Liver (tissue), 9 donors: ENCODE measurements around the gene PCNT. TPM values are rescaled to one million over a fixed set of nuclear protein-coding genes. Genes with fewer than 3 reads are reported as not detected.

ENCODE experiments used
- DNase-seq: peaks from one replicate; pipeline ENCODE4 v3.0.0-alpha.2; 2017; ENCODE audit warnings: low spot score
- H3K27ac ChIP-seq, 2 donors: one replicate each; pipeline ENCODE4 v1.7.0; 2013; ENCODE audit warnings: inconsistent platforms in 2 of 2, low read length in 2 of 2, control low read depth in 1 of 2, low read depth in 1 of 2, mild to moderate bottlenecking in 1 of 2
- H3K27me3 ChIP-seq, 4 donors: one replicate each; pipeline versions ENCODE4 v1.6.1 to v1.7.0; 2013; ENCODE audit warnings: low read length in 3 of 4, inconsistent platforms in 1 of 4, mild to moderate bottlenecking in 1 of 4, moderate library complexity in 1 of 4; ENCODE audit not compliant: control insufficient read depth in 4 of 4, insufficient read depth in 4 of 4
- H3K36me3 ChIP-seq, 4 donors: one replicate each; pipeline versions ENCODE4 v1.6.1 to v1.7.0; 2013; ENCODE audit warnings: low read length in 3 of 4, mild to moderate bottlenecking in 3 of 4, low read depth in 1 of 4, moderate library complexity in 1 of 4; ENCODE audit not compliant: control insufficient read depth in 4 of 4, insufficient read depth in 3 of 4
- H3K4me1 ChIP-seq, 4 donors: one replicate each; pipeline versions ENCODE4 v1.6.1 to v1.7.0; 2013; ENCODE audit warnings: low read length in 3 of 4, mild to moderate bottlenecking in 3 of 4, moderate library complexity in 1 of 4; ENCODE audit not compliant: control insufficient read depth in 4 of 4, insufficient read depth in 4 of 4
- H3K4me3 ChIP-seq, 3 donors: one replicate each; pipeline versions ENCODE4 v1.6.1 to v1.7.0; 2013; ENCODE audit warnings: low read length in 3 of 3, control low read depth in 1 of 3, low read depth in 1 of 3, mild to moderate bottlenecking in 1 of 3
- H3K9ac ChIP-seq, 2 donors: one replicate each; pipeline ENCODE4 v1.7.0; 2013; ENCODE audit warnings: low read length in 2 of 2, mild to moderate bottlenecking in 2 of 2, moderate library complexity in 2 of 2, control low read depth in 1 of 2, low read depth in 1 of 2
- H3K9me3 ChIP-seq, 4 donors: one replicate each; pipeline versions ENCODE4 v1.6.1 to v1.7.0; 2013; ENCODE audit warnings: low read length in 3 of 4; ENCODE audit not compliant: control insufficient read depth in 4 of 4
- EGR1 ChIP-seq, 2 donors: IDR thresholded peaks; 2 replicates each; pipeline ENCODE4 v1.6.1; 2016 to 2018; ENCODE audit warnings: antibody characterized with exemption in 2 of 2, low read depth in 2 of 2
- GABPA ChIP-seq, 2 donors: IDR thresholded peaks in 1 of 2; conservative IDR thresholded peaks in 1 of 2; 2 replicates each; pipeline ENCODE4 v1.6.1; 2016; ENCODE audit warnings: antibody characterized with exemption in 2 of 2, mild to moderate bottlenecking in 1 of 2, moderate library complexity in 1 of 2
- HNF4A ChIP-seq, 2 donors: conservative IDR thresholded peaks; 2 replicates each; pipeline ENCODE4 v1.6.1; 2016; ENCODE audit warnings: antibody characterized with exemption in 2 of 2, mild to moderate bottlenecking in 2 of 2
- HNF4G ChIP-seq: IDR thresholded peaks from 2 replicates; pipeline ENCODE4 v1.6.1; 2016; ENCODE audit warnings: antibody characterized with exemption
- JUND ChIP-seq, 2 donors: IDR thresholded peaks; 2 replicates each; pipeline ENCODE4 v1.6.1; 2016; ENCODE audit warnings: antibody characterized with exemption in 2 of 2
- RAD21 ChIP-seq, 2 donors: IDR thresholded peaks; 2 replicates each; pipeline ENCODE4 v1.6.1; 2016; ENCODE audit warnings: antibody characterized with exemption in 2 of 2, mild to moderate bottlenecking in 2 of 2
- RXRA ChIP-seq, 2 donors: IDR thresholded peaks; 2 replicates each; pipeline ENCODE4 v1.6.1; 2017 to 2018; ENCODE audit warnings: antibody characterized with exemption in 2 of 2, mild to moderate bottlenecking in 1 of 2
- SP1 ChIP-seq: IDR thresholded peaks from 2 replicates; pipeline ENCODE4 v1.6.1; 2018; ENCODE audit warnings: antibody characterized with exemption, mild to moderate bottlenecking
- TAF1 ChIP-seq: conservative IDR thresholded peaks from 2 replicates; pipeline ENCODE4 v1.6.1; 2016; ENCODE audit warnings: antibody characterized with exemption, mild to moderate bottlenecking
- YY1 ChIP-seq: IDR thresholded peaks from 2 replicates; pipeline ENCODE4 v1.6.1; 2016; ENCODE audit warnings: antibody characterized with exemption, mild to moderate bottlenecking
- WGBS: extraction: QIAGEN DNeasy Blood & Tissue Kit; methylation state at CpG from one replicate; pipeline ENCODE4 v1.1.7; 2013; 5-methylcytosine and 5-hydroxymethylcytosine counted together
- polyA plus RNA-seq, 2 donors: library from polyadenylated mRNA; stranded (reverse) in 1 of 2; unstranded in 1 of 2; fragments of 200-250 nt in 1 of 2; fragments of >200 nt in 1 of 2; fragmentation: Nextera tagmentation in 1 of 2; extraction: Ambion mirVana in 1 of 2; gene quantifications; one replicate each; pipeline versions ENCODE4 v1.2.1 to v1.2.3, GENCODE V29; 2013 to 2015
- total RNA-seq, 2 donors: library from RNA; depleted of rRNA; stranded (reverse); fragments of >200 nt; gene quantifications; one replicate each; pipeline ENCODE4 v1.2.3, GENCODE V29; 2014
- TF ChIP-seq, protein P1 (sequence below): IDR thresholded peaks from 2 replicates; pipeline ENCODE4 v1.6.1; 2016; ENCODE audit warnings: antibody characterized with exemption
- TF ChIP-seq, protein P2 (sequence below): IDR thresholded peaks from 2 replicates; pipeline ENCODE4 v1.6.1; 2016; ENCODE audit warnings: antibody characterized with exemption
- TF ChIP-seq, protein P3 (sequence below): IDR thresholded peaks from 2 replicates; pipeline ENCODE4 v1.6.1; 2016; ENCODE audit warnings: antibody characterized with exemption, mild to moderate bottlenecking
- TF ChIP-seq, protein P4 (sequence below): IDR thresholded peaks from 2 replicates; pipeline ENCODE4 v1.6.1; 2016; ENCODE audit warnings: antibody characterized with exemption
- donor health status: healthy.
- donor health status: healthy.
- donor health status: healthy.
- donor health status: healthy.
- donor health status: healthy.

Gene PCNT
- total and polyA plus RNA-seq, 4 donors, result 6.7 to 36.8 (median 15.2) TPM

DNA sequence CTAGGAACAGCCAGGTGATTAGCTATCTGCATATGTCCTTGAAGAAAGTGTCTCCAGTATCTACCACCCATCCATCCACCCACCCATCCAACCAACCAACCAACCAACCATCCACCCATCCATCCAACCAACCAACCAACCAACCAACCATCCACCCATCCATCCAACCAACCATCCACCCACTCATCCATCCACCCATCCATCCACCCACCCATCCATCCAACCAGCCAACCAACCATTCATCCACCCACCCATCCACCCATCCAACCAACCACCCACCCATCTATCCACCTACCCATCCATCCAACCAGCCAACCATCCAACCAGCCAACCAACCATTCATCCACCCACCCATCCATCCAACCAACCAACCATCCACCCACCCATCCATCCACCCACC is 12.4 kb upstream of the PCNT start:
- Histone ChIP-seq H3K9ac (no peak overlapping the region), H3K9me3 (no peaks in the 10 kb centered on the region), H3K27me3 (no peaks in the 10 kb centered on the region), H3K4me1 (no peaks in the 10 kb centered on the region), H3K4me3 (no peak overlapping the region), H3K36me3 (no peaks in the 10 kb centered on the region), H3K27ac (no peak overlapping the region)
- no peak for DNase-seq
- TF ChIP-seq YY1 (no peak), EGR1 (IDR thresholded peaks at IDR 0.05; ENCODE audit: low read depth in 2 of 2) (no peak), TAF1 (no peak), RXRA (IDR thresholded peaks at IDR 0.05) (no peak), JUND (IDR thresholded peaks at IDR 0.05) (no peak)
- TF ChIP-seq, protein P1, sequence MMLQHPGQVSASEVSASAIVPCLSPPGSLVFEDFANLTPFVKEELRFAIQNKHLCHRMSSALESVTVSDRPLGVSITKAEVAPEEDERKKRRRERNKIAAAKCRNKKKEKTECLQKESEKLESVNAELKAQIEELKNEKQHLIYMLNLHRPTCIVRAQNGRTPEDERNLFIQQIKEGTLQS, result no peak
- TF ChIP-seq, protein P2, sequence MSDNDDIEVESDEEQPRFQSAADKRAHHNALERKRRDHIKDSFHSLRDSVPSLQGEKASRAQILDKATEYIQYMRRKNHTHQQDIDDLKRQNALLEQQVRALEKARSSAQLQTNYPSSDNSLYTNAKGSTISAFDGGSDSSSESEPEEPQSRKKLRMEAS, result no peak

DNA sequence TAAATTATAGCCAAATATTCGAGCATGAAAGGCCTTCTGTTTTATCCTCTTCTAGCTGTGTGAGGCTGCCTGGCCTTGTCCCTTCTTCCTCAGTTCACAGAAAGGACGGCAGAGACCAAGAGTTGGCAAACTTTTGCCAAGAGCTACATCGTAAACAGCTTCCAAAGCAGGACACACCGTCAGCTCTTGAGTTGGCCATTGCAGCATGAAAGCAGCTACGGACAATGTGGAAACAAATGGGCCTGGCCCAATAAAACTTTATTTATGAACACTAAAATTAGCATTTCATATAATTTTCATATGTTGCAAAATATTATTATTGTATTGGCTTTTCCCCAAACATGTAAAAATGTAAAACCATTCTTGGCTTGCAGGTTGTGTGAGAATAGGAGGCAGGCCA is 11.0 kb upstream of the PCNT start:
- Histone ChIP-seq H3K27me3 (no peaks in the 10 kb centered on the region), H3K4me3 (no peak overlapping the region), H3K4me1 (no peaks in the 10 kb centered on the region), H3K9me3 (no peaks in the 10 kb centered on the region), H3K9ac (no peak overlapping the region), H3K36me3 (no peaks in the 10 kb centered on the region), H3K27ac (no peak overlapping the region)
- 96% methylated on average over 5 of the region's 5 CpGs for WGBS
- TF ChIP-seq TAF1 (no peak), JUND (IDR thresholded peaks at IDR 0.05) (no peak)
- no peak for DNase-seq

DNA sequence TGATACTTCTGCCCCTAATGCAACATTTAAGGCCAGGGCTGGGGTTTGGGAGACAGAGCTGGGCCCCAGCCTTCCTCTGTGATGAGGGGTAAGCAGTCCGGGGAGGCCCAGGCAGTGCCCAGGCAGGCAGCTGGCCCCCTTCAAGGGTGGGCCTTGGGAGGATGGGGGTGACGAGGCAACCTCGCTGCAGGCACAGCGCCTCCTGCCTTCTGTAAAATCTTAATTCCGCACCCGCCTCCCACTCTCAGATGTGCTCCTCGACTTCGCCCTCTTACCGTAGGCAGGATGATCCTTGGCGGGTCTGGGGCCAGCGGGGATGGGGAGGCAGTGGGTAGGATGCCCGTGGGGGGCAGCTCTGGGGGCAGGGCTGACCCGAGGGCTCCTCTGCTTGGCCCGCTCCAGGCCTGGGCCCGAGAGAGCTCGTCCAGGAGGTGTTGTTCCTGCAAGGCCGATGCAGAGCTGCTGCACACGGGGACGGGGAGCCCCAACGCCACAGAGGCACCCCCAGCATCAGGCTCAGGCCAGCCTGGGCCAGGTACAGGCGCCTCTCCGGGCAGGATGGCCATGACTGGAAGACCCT is 9.4 kb upstream of the PCNT start:
- Histone ChIP-seq H3K27me3 (no peaks in the 10 kb centered on the region), H3K27ac (no peak overlapping the region), H3K4me1 (no peaks in the 10 kb centered on the region), H3K36me3 (no peaks in the 10 kb centered on the region), H3K9me3 (no peaks in the 10 kb centered on the region), H3K9ac (no peak overlapping the region), H3K4me3 (no peak overlapping the region)
- DNase-seq, result no peak
- WGBS, result 97% methylated on average over 22 of the region's 22 CpGs
- no peak for TF ChIP-seq HNF4A (conservative IDR thresholded peaks at IDR 0.05)

DNA sequence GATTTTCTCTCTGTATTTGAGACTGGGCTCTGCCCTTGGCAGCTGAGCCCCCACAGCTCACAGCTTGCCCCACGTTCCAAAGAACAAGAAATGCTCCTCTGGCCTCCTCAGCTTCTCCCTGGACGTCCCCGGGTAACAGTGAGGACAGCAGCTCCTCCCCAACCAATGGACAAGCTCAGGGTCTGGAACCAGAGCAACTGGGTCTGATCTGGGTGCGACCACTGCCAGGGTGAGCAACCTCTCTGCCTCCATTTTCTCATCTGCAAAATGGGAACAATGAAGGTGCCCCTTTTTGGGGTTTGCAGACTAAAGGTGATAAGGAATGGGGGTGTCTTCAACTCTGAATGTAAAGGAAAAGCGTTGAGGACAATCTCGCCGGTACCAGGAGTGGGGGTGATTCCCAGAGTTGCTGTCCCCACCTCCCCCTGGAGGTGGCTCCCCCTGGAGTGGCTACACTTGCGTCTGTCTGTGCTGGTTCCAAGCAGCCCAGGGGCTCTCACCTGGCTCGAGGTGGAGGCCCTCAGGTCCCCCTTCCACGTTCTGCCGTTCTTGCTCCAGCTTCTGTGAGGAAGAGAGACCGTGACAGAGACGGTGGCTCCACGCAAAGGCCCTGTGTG is 7.1 kb upstream of the PCNT start:
- no peaks in the 10 kb centered on the region for H3K36me3 ChIP-seq
- no peaks in the 10 kb centered on the region for H3K27me3 ChIP-seq
- no peak overlapping the region for H3K9ac ChIP-seq
- H3K27ac ChIP-seq, result no peak overlapping the region
- no peaks in the 10 kb centered on the region for H3K4me1 ChIP-seq
- DNase-seq, result no peak
- 97% methylated on average over 14 of the region's 14 CpGs for WGBS
- no peaks in the 10 kb centered on the region for H3K9me3 ChIP-seq
- no peak overlapping the region for H3K4me3 ChIP-seq
- TF ChIP-seq RXRA (IDR thresholded peaks at IDR 0.05), result no peak
- TF ChIP-seq, protein P3, sequence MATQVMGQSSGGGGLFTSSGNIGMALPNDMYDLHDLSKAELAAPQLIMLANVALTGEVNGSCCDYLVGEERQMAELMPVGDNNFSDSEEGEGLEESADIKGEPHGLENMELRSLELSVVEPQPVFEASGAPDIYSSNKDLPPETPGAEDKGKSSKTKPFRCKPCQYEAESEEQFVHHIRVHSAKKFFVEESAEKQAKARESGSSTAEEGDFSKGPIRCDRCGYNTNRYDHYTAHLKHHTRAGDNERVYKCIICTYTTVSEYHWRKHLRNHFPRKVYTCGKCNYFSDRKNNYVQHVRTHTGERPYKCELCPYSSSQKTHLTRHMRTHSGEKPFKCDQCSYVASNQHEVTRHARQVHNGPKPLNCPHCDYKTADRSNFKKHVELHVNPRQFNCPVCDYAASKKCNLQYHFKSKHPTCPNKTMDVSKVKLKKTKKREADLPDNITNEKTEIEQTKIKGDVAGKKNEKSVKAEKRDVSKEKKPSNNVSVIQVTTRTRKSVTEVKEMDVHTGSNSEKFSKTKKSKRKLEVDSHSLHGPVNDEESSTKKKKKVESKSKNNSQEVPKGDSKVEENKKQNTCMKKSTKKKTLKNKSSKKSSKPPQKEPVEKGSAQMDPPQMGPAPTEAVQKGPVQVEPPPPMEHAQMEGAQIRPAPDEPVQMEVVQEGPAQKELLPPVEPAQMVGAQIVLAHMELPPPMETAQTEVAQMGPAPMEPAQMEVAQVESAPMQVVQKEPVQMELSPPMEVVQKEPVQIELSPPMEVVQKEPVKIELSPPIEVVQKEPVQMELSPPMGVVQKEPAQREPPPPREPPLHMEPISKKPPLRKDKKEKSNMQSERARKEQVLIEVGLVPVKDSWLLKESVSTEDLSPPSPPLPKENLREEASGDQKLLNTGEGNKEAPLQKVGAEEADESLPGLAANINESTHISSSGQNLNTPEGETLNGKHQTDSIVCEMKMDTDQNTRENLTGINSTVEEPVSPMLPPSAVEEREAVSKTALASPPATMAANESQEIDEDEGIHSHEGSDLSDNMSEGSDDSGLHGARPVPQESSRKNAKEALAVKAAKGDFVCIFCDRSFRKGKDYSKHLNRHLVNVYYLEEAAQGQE, result no peak
- no peak for TF ChIP-seq YY1
- no peak for TF ChIP-seq JUND (IDR thresholded peaks at IDR 0.05)
- no peak for TF ChIP-seq HNF4G
- no peak for TF ChIP-seq SP1
- TF ChIP-seq GABPA (IDR thresholded peaks at IDR 0.05 in 1 of 2, conservative IDR thresholded peaks at IDR 0.05 in 1 of 2), result no peak
- no peak for TF ChIP-seq HNF4A (conservative IDR thresholded peaks at IDR 0.05)
- TF ChIP-seq, protein P2, result no peak
- TF ChIP-seq RAD21 (IDR thresholded peaks at IDR 0.05), result no peak
- TF ChIP-seq, protein P4, sequence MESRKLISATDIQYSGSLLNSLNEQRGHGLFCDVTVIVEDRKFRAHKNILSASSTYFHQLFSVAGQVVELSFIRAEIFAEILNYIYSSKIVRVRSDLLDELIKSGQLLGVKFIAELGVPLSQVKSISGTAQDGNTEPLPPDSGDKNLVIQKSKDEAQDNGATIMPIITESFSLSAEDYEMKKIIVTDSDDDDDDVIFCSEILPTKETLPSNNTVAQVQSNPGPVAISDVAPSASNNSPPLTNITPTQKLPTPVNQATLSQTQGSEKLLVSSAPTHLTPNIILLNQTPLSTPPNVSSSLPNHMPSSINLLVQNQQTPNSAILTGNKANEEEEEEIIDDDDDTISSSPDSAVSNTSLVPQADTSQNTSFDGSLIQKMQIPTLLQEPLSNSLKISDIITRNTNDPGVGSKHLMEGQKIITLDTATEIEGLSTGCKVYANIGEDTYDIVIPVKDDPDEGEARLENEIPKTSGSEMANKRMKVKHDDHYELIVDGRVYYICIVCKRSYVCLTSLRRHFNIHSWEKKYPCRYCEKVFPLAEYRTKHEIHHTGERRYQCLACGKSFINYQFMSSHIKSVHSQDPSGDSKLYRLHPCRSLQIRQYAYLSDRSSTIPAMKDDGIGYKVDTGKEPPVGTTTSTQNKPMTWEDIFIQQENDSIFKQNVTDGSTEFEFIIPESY, result no peak
- TF ChIP-seq TAF1, result no peak
